Measurements from ENCODE around the gene NCOA5.

DNA sequence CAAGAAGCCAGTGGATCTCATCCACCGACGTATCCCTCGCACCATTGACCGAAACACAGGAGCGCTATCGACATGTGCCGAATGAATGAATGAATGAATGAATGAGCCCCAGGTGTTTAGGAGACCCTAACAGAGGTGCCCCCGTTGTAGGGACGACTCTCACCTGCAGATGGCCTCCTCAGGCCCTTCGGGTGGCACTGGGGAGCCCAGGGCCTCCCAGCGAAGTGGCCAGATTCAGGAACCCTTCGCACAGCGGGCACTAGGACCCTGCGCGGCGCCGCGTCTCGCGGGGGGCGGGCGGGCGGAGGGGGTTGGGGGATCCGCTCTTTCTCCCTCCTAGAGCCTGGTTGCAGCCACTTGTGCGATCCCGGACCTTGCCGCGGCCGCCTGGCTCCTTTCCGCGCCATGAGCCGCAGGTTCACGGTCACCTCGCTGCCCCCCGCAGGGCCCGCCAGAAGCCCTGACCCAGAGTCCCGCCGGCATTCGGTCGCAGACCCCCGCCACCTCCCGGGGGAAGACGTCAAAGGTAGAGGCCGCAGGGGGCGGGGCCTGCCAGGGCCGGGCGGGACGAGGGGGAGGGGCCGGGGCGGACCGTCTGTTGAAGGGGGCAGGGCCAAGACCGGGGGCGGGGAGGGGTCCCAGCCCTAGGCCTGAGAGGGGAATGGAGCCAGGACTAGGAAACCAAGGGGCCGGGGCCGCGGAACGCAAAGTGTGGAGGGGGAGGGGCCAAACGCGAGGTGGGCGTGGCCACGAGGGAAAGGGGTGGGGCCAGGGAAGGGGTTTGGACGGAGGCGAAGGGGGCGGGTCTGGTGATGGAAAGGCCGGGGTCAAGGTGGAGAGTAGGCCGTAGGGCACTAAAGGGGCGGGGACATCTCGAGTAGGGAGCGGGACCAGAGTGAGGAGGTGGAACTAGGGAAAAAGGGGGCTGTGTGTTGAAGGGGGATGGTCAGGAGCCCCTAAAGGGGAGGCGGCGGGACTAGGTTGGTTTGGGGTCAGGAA lies 68.1 kb downstream of the NCOA5 start:
- TF ChIP-seq, protein P1, sequence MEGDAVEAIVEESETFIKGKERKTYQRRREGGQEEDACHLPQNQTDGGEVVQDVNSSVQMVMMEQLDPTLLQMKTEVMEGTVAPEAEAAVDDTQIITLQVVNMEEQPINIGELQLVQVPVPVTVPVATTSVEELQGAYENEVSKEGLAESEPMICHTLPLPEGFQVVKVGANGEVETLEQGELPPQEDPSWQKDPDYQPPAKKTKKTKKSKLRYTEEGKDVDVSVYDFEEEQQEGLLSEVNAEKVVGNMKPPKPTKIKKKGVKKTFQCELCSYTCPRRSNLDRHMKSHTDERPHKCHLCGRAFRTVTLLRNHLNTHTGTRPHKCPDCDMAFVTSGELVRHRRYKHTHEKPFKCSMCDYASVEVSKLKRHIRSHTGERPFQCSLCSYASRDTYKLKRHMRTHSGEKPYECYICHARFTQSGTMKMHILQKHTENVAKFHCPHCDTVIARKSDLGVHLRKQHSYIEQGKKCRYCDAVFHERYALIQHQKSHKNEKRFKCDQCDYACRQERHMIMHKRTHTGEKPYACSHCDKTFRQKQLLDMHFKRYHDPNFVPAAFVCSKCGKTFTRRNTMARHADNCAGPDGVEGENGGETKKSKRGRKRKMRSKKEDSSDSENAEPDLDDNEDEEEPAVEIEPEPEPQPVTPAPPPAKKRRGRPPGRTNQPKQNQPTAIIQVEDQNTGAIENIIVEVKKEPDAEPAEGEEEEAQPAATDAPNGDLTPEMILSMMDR (IDR thresholded peaks at IDR 0.05): peak; percentile 12
- TF ChIP-seq EZH2 (IDR thresholded peaks at IDR 0.05): no peak
- no peak for TF ChIP-seq EZH2phosphoT487 (IDR thresholded peaks at IDR 0.05)
